ENCODE measurements around the gene MRPS27.

MRPS27 gene

DNA sequence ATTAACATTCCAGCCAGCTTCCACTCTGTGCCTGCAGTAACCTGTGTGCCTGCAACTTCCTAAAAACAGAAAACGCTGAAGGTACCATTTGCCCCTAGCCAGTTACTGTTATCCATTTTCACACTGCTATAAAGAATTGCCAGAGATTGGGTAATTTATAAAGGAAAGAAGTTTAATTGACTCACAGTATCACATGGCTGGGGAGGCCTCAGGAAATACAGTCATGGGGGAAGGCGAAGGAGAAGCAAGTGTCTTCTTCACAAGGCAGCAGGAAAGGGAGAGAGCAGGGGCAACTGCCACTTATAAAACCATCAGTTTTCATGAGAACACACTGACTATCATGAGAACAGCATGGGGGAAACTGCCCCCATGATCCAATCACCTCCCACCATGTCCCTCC, 31.3 kb upstream of the MRPS27 start:
- Histone ChIP-seq H3K4me3 (ENCODE audit: low read depth, low read length) (no peak overlapping the region), H3K9ac (no peak overlapping the region), H2AFZ (no peak overlapping the region), H3K27ac (no peak overlapping the region), H3K4me1 (no peaks in the 10 kb centered on the region), H3K79me2 (no peaks in the 10 kb centered on the region), H3K36me3 (ENCODE audit: control insufficient read depth, insufficient read depth, low read length) (no peaks in the 10 kb centered on the region), H3K9me3 (ENCODE audit: control insufficient read depth, low read length) (no peaks in the 10 kb centered on the region), H3K27me3 (ENCODE audit: control insufficient read depth, insufficient read depth, low read length) (no peaks in the 10 kb centered on the region), H3K4me2 (ENCODE audit: low read length) (no peak overlapping the region)
- TF ChIP-seq CTCF (IDR thresholded peaks at IDR 0.05): no peak

GRCh38 chr5:72347801-72348308, 27.8 kb upstream of the MRPS27 start:
- no peaks in the 10 kb centered on the region for H3K27me3 ChIP-seq (ENCODE audit: control insufficient read depth, insufficient read depth, low read length)
- no peak overlapping the region for H3K4me2 ChIP-seq (ENCODE audit: low read length)
- H3K27ac ChIP-seq: no peak overlapping the region
- no peaks in the 10 kb centered on the region for H3K36me3 ChIP-seq (ENCODE audit: control insufficient read depth, insufficient read depth, low read length)
- TF ChIP-seq CTCF (IDR thresholded peaks at IDR 0.05): no peak
- H3K9ac ChIP-seq: no peak overlapping the region
- H3K9me3 ChIP-seq (ENCODE audit: control insufficient read depth, low read length): no peaks in the 10 kb centered on the region
- H3K4me3 ChIP-seq (ENCODE audit: low read depth, low read length): no peak overlapping the region
- no peaks in the 10 kb centered on the region for H3K79me2 ChIP-seq
- no peaks in the 10 kb centered on the region for H3K4me1 ChIP-seq
- no peak overlapping the region for H2AFZ ChIP-seq

- Histone ChIP-seq H3K4me1 (no peaks in the 10 kb centered on the region), H3K27ac (no peak overlapping the region), H3K27me3 (ENCODE audit: control insufficient read depth, insufficient read depth, low read length) (no peaks in the 10 kb centered on the region), H3K79me2 (no peaks in the 10 kb centered on the region), H2AFZ (no peak overlapping the region), H3K9me3 (ENCODE audit: control insufficient read depth, low read length) (no peaks in the 10 kb centered on the region), H3K4me3 (ENCODE audit: low read depth, low read length) (no peak overlapping the region), H3K9ac (no peak overlapping the region), H3K4me2 (ENCODE audit: low read length) (no peak overlapping the region), H3K36me3 (ENCODE audit: control insufficient read depth, insufficient read depth, low read length) (no peaks in the 10 kb centered on the region)
- TF ChIP-seq CTCF (IDR thresholded peaks at IDR 0.05): no peak
These were observed 26.4 kb upstream of the MRPS27 start for GRCh38 chr5:72346398-72346797.

- TF ChIP-seq CTCF (IDR thresholded peaks at IDR 0.05): no peak
- Histone ChIP-seq H3K9ac (no peak overlapping the region), H3K4me3 (ENCODE audit: low read depth, low read length) (no peak overlapping the region), H3K79me2 (no peaks in the 10 kb centered on the region), H3K27me3 (ENCODE audit: control insufficient read depth, insufficient read depth, low read length) (no peaks in the 10 kb centered on the region), H3K27ac (no peak overlapping the region), H3K4me1 (no peaks in the 10 kb centered on the region), H3K36me3 (ENCODE audit: control insufficient read depth, insufficient read depth, low read length) (no peaks in the 10 kb centered on the region), H2AFZ (no peak overlapping the region), H3K9me3 (ENCODE audit: control insufficient read depth, low read length) (no peaks in the 10 kb centered on the region), H3K4me2 (ENCODE audit: low read length) (no peak overlapping the region)
These were observed 18.7 kb upstream of the MRPS27 start for GRCh38 chr5:72338689-72339209.

- Histone ChIP-seq H3K4me3 (ENCODE audit: low read depth, low read length) (no peak overlapping the region), H3K9ac (no peak overlapping the region), H3K4me2 (ENCODE audit: low read length) (no peak overlapping the region), H3K27me3 (ENCODE audit: control insufficient read depth, insufficient read depth, low read length) (no peaks in the 10 kb centered on the region), H3K27ac (no peak overlapping the region), H3K79me2 (peaks cover 3% of the 10 kb centered on the region), H3K4me1 (no peaks in the 10 kb centered on the region), H3K9me3 (ENCODE audit: control insufficient read depth, low read length) (no peaks in the 10 kb centered on the region), H2AFZ (no peak overlapping the region), H3K36me3 (ENCODE audit: control insufficient read depth, insufficient read depth, low read length) (no peaks in the 10 kb centered on the region)
- no peak for TF ChIP-seq CTCF (IDR thresholded peaks at IDR 0.05)
These were observed 17.1 kb upstream of the MRPS27 start for GRCh38 chr5:72337159-72337558.
